GM12878 (cell line): ENCODE results near the gene MAPRE3. TPM values are rescaled to one million over a fixed set of nuclear protein-coding genes. Genes with fewer than 3 reads are reported as not detected.
A peak's percentile ranks its signal among the peaks of the same experiment; 100 is the strongest.

ENCODE experiments used
- ATAC-seq: fragments of 200-7000 bp; cut with Tn5 transposase; 3 replicates; pipeline ENCODE4 v1.9.1; 2020; ENCODE audit warnings: mild to moderate bottlenecking, moderate library complexity
- BruUV-seq: library from RNA; stranded (reverse); fragments of 400-500 nt; replicated peaks from 2 replicates; lab custom pipeline; 2021; lab: Mats Ljungman, UMichigan
- CTCF ChIA-PET: fragments of 300-600 bp; sonication (Branson Sonifier 250); formaldehyde crosslinking; extraction: SDS; loops from one replicate; lab custom pipeline; 2021; ENCODE audit warnings: inconsistent platforms; lab: Yijun Ruan, JAX
- POLR2A ChIA-PET: fragments of 350-600 bp; formaldehyde crosslinking; extraction: SDS; loops from one replicate; lab custom pipeline; 2021; ENCODE audit warnings: inconsistent platforms; lab: Charles Lee
- RAD21 ChIA-PET: fragments of 300-600 bp; sonication (Branson Sonifier 250); formaldehyde crosslinking; loops from one replicate; lab custom pipeline; 2023; ENCODE audit warnings: antibody characterized with exemption; ENCODE audit not compliant: unreplicated experiment; lab: Charles Lee
- SMC1A ChIA-PET: fragments of 300-600 bp; sonication (Branson Sonifier 250); formaldehyde crosslinking; loops from one replicate; lab custom pipeline; 2023; ENCODE audit not compliant: unreplicated experiment, uncharacterized antibody; lab: Charles Lee
- DNase-seq: peaks from one replicate; pipeline ENCODE4 v3.0.0-alpha.2; 2011; ENCODE audit warnings: low read depth, low spot score
- FAIRE-seq: peaks from 3 replicates; lab custom pipeline; 2011; peaks lifted over from hg19 to GRCh38; lab: Jason Lieb, UNC
- H2AFZ ChIP-seq: 2 replicates; pipeline ENCODE4 v1.6.0; 2011; ENCODE audit warnings: low read depth, low read length, control low read depth; ENCODE audit not compliant: control insufficient read depth
- H3K27ac ChIP-seq: 2 replicates; pipeline ENCODE4 v1.5.1; 2011; ENCODE audit warnings: control low read depth; ENCODE audit not compliant: control insufficient read depth, insufficient read depth
- H3K27me3 ChIP-seq, 2 experiments: replicated peaks in 1 of 2; 2 replicates each; pipeline versions ENCODE4 v1.6.0 to v1.6.1; 2011; ENCODE audit warnings: low read length in 1 of 2; ENCODE audit not compliant: control insufficient read depth in 2 of 2, insufficient read depth in 2 of 2
- H3K36me3 ChIP-seq, 2 experiments: 2 replicates each; pipeline ENCODE4 v1.5.1; 2011; ENCODE audit warnings: low read length in 1 of 2; ENCODE audit not compliant: control insufficient read depth in 2 of 2, insufficient read depth in 2 of 2
- H3K4me1 ChIP-seq: 2 replicates; pipeline ENCODE4 v1.6.1; 2011; ENCODE audit warnings: mild to moderate bottlenecking, low read length, moderate library complexity, mixed read lengths; ENCODE audit not compliant: control insufficient read depth, insufficient read depth
- H3K4me2 ChIP-seq: 2 replicates; pipeline ENCODE4 v1.6.0; 2011; ENCODE audit warnings: control low read depth; ENCODE audit not compliant: control insufficient read depth, insufficient read depth
- H3K4me3 ChIP-seq: fragments of 200-600 bp; sonication (generic); 2 replicates; pipeline ENCODE4 v1.5.1; 2016
- H3K79me2 ChIP-seq: 2 replicates; pipeline ENCODE4 v1.6.0; 2011; ENCODE audit warnings: low read length; ENCODE audit not compliant: control insufficient read depth, insufficient read depth
- H3K9ac ChIP-seq: 2 replicates; pipeline ENCODE4 v1.8.0; 2011; ENCODE audit warnings: low read length, control low read depth, mixed read lengths; ENCODE audit not compliant: control insufficient read depth, insufficient read depth
- H3K9me3 ChIP-seq: replicated peaks from 3 replicates; pipeline ENCODE4 v1.5.1; 2011; ENCODE audit warnings: mild to moderate bottlenecking, low read length; ENCODE audit not compliant: control insufficient read depth, insufficient read depth
- H4K20me1 ChIP-seq: 2 replicates; pipeline ENCODE4 v1.6.0; 2011; ENCODE audit not compliant: control insufficient read depth, insufficient read depth
- HDAC6 ChIP-seq: fragments of 200-600 bp; sonication (generic); IDR thresholded peaks from one replicate; pipeline ENCODE4 v1.8.0; 2017; ENCODE audit warnings: antibody characterized with exemption; ENCODE audit not compliant: unreplicated experiment
- POLR2A ChIP-seq: IDR thresholded peaks from 2 replicates; pipeline ENCODE4 v1.6.1; 2011; ENCODE audit warnings: low read depth, mild to moderate bottlenecking, low read length
- WGBS: methylation state at CpG from one replicate; pipeline ENCODE4 v1.1.6; 2016; ENCODE audit warnings: low lambda C conversion rate; ENCODE audit not compliant: insufficient replicate concordance, insufficient coverage; ENCODE audit errors: missing lambda C conversion rate; 5-methylcytosine and 5-hydroxymethylcytosine counted together
- in situ Hi-C: fragments of 300-500 bp; cut with MboI; formaldehyde crosslinking; loops from 9 replicates; pipeline ENCODE4 v1.14.3; 2018; ENCODE audit warnings: mixed read lengths
- intact Hi-C: fragments of 100-400 bp; cut with micrococcal nuclease; formaldehyde crosslinking; loops from one replicate; pipeline ENCODE4 v1.14.2; 2022; ENCODE audit not compliant: unreplicated experiment
- polyA plus RNA-seq, 11 experiments: library from polyadenylated mRNA; depleted of rRNA in 4 of 11; unstranded in 6 of 11; stranded (reverse) in 5 of 11; fragments of >200 nt; fragmentation: Nextera tagmentation in 4 of 11; fragmentation: Illumina TruSeq in 1 of 11; extraction: Ambion mirVana in 4 of 11; extraction: Trizol in 1 of 11; gene quantifications; 1 replicate in 1 of 11; 2 replicates in 10 of 11; pipeline versions ENCODE4 v1.2.1 to v1.2.3, GENCODE V29; 2011 to 2016; ENCODE audit warnings: inconsistent platforms in 2 of 11, missing spikeins in 2 of 11, low read depth in 1 of 11
- total RNA-seq, 4 experiments: library from RNA; depleted of rRNA in 3 of 4; stranded (reverse); fragments of >200 nt in 3 of 4; fragmentation: Illumina TruSeq in 1 of 4; extraction: Trizol in 1 of 4; gene quantifications; 2 replicates each; pipeline versions ENCODE4 v1.2.1 to v1.2.3, GENCODE V29; 2013 to 2021
- TF ChIP-seq, protein P1 (sequence below): IDR thresholded peaks from 2 replicates; pipeline ENCODE4 v1.6.1; 2012; ENCODE audit warnings: improper control_type of control experiment, low read depth, low read length; ENCODE audit not compliant: insufficient replicate concordance
- TF ChIP-seq, protein P2 (sequence below): fragments of 450-650 bp; conservative IDR thresholded peaks from 2 replicates; pipeline ENCODE4 v1.6.1; 2017; ENCODE audit warnings: mild to moderate bottlenecking, moderate library complexity

MAPRE3 gene
- total and polyA plus RNA-seq, 10 of the 15 experiments (the other 5 are each of a cell fraction or from before 2014, with no cell fraction given) = 0.03 to 1.3 (median 0.73) TPM; not detected in 1

DNA sequence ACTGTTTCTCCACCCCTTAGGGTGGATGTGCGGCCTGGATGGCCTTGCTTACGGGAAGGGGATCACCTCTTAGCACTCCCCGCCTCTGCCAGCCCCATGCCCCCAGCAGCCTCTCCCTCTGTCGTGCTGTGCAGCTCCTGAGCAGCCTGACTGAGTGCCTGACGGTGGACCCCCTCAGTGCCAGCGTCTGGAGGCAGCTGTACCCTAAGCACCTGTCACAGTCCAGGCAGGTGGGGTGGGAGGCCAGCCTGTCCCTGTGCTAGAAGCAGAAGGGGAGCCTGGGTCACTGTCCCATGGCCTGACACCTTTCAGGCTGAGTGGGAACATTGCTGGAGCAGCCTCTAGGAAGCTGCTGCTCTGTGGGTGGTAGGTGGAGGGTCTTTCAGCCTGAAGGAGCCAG is 67.6 kb downstream of the MAPRE3 start (continued):
- TF ChIP-seq, protein P1, sequence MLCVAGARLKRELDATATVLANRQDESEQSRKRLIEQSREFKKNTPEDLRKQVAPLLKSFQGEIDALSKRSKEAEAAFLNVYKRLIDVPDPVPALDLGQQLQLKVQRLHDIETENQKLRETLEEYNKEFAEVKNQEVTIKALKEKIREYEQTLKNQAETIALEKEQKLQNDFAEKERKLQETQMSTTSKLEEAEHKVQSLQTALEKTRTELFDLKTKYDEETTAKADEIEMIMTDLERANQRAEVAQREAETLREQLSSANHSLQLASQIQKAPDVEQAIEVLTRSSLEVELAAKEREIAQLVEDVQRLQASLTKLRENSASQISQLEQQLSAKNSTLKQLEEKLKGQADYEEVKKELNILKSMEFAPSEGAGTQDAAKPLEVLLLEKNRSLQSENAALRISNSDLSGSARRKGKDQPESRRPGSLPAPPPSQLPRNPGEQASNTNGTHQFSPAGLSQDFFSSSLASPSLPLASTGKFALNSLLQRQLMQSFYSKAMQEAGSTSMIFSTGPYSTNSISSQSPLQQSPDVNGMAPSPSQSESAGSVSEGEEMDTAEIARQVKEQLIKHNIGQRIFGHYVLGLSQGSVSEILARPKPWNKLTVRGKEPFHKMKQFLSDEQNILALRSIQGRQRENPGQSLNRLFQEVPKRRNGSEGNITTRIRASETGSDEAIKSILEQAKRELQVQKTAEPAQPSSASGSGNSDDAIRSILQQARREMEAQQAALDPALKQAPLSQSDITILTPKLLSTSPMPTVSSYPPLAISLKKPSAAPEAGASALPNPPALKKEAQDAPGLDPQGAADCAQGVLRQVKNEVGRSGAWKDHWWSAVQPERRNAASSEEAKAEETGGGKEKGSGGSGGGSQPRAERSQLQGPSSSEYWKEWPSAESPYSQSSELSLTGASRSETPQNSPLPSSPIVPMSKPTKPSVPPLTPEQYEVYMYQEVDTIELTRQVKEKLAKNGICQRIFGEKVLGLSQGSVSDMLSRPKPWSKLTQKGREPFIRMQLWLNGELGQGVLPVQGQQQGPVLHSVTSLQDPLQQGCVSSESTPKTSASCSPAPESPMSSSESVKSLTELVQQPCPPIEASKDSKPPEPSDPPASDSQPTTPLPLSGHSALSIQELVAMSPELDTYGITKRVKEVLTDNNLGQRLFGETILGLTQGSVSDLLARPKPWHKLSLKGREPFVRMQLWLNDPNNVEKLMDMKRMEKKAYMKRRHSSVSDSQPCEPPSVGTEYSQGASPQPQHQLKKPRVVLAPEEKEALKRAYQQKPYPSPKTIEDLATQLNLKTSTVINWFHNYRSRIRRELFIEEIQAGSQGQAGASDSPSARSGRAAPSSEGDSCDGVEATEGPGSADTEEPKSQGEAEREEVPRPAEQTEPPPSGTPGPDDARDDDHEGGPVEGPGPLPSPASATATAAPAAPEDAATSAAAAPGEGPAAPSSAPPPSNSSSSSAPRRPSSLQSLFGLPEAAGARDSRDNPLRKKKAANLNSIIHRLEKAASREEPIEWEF = no peak

DNA sequence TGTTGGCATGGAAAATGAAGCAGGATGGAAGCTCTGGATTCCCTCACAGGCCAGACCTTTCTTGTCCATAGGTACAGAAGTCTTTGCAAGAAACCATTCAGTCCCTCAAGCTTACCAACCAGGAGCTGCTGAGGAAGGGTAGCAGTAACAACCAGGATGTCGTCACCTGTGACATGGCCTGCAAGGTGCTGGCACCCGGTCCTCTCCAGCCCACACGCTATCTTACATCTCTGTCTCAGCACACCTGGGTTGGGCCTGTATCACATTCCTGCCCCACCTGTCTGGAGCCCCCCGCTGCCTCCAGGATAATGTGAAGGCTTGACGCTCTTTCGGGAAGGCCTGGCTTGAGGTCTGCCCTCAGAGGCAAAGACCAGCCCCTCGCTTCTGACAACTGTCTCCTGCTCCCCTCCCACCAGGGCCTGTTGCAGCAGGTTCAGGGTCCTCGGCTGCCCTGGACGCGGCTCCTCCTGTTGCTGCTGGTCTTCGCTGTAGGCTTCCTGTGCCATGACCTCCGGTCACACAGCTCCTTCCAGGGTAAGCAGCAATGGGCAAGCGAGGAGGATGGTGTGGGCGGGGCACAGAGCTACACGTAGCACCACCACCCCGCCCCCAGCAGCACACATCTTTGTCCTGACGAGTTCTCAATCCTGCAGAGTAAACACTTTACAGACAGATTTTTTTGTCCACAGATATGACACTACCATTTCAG is 68.3 kb downstream of the MAPRE3 start:
- H3K4me3 ChIP-seq = no peak overlapping the region
- POLR2A ChIA-PET = interaction anchor here (1.7 to 3.9 kb wide), 2 partner anchors 11 to 13 kb away, joined by 3 to 34 read pairs; partner anchors contain the start of gene AGBL5
- in situ Hi-C loops = no loop called here
- SMC1A ChIA-PET = interaction anchor here (1.4 kb wide), 1 partner anchor 21 kb away, joined by 5 read pairs; no protein-coding TSS in a partner anchor
- FAIRE-seq (no peak), ATAC-seq (no peak), DNase-seq (no peak)
- H3K4me1 ChIP-seq = peaks cover 47% of the 10 kb centered on the region
- H3K27me3 ChIP-seq = no peaks in the 10 kb centered on the region
- intact Hi-C loops = no loop called here
- H3K9me3 ChIP-seq = no peaks in the 10 kb centered on the region
- no peak overlapping the region for H2AFZ ChIP-seq
- RAD21 ChIA-PET = interaction anchor here (1.4 to 4.1 kb wide), 2 partner anchors 12 to 77 kb away, joined by 3 to 31 read pairs; partner anchors contain the start of gene AGBL5
- WGBS = 90% methylated on average over 17 of the region's 17 CpGs
- peaks cover 19% of the 10 kb centered on the region for H3K79me2 ChIP-seq
- CTCF ChIA-PET = interaction anchor here (1.8 to 5.2 kb wide), 2 partner anchors 11 to 42 kb away, joined by 6 to 26 read pairs; partner anchors contain the start of gene AGBL5
- H3K36me3 ChIP-seq = peaks cover 39 to 49% of the 10 kb centered on the region in 2 experiments
- no peak overlapping the region for H3K4me2 ChIP-seq
- TF ChIP-seq POLR2A = peak; percentile 9; the same call in 1 of the 2 replicates
- TF ChIP-seq HDAC6 = no peak
- TF ChIP-seq, protein P2, sequence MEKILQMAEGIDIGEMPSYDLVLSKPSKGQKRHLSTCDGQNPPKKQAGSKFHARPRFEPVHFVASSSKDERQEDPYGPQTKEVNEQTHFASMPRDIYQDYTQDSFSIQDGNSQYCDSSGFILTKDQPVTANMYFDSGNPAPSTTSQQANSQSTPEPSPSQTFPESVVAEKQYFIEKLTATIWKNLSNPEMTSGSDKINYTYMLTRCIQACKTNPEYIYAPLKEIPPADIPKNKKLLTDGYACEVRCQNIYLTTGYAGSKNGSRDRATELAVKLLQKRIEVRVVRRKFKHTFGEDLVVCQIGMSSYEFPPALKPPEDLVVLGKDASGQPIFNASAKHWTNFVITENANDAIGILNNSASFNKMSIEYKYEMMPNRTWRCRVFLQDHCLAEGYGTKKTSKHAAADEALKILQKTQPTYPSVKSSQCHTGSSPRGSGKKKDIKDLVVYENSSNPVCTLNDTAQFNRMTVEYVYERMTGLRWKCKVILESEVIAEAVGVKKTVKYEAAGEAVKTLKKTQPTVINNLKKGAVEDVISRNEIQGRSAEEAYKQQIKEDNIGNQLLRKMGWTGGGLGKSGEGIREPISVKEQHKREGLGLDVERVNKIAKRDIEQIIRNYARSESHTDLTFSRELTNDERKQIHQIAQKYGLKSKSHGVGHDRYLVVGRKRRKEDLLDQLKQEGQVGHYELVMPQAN = no peak
- no peak overlapping the region for H3K9ac ChIP-seq
- no peak overlapping the region for H3K27ac ChIP-seq
- no TSS peak for BruUV-seq
- H4K20me1 ChIP-seq = no peaks in the 10 kb centered on the region
